HEK293 (cell line): ENCODE results near the gene RRAGA.
A peak's percentile ranks its signal among the peaks of the same experiment; 100 is the strongest.

Source experiments
- ELK4 ChIP-seq: IDR thresholded peaks from 2 replicates; pipeline ENCODE4 v1.6.1; 2011; ENCODE audit warnings: mild to moderate bottlenecking, low read depth, low read length, borderline replicate concordance
- FEZF1 ChIP-seq: fragments of 450-650 bp; formaldehyde crosslinking; IDR thresholded peaks from 2 replicates; pipeline ENCODE4 v1.5.1; 2016; ENCODE audit warnings: missing biosample characterization, missing genetic modification characterization
- TSHZ1 ChIP-seq: fragments of 450-650 bp; formaldehyde crosslinking; IDR thresholded peaks from 2 replicates; pipeline ENCODE4 v1.5.1; 2016; ENCODE audit warnings: missing biosample characterization, missing genetic modification characterization, borderline replicate concordance
- YY1 ChIP-seq: fragments of 450-650 bp; formaldehyde crosslinking; IDR thresholded peaks from 2 replicates; pipeline ENCODE4 v1.5.1; 2018; ENCODE audit warnings: missing biosample characterization, missing genetic modification characterization
- ZBTB10 ChIP-seq: fragments of 450-650 bp; formaldehyde crosslinking; IDR thresholded peaks from 2 replicates; pipeline ENCODE4 v1.5.1; 2016; ENCODE audit warnings: missing biosample characterization, missing genetic modification characterization
- ZBTB26 ChIP-seq: fragments of 450-650 bp; formaldehyde crosslinking; optimal IDR thresholded peaks from 2 replicates; pipeline ENCODE3; 2016; ENCODE audit warnings: missing biosample characterization, mild to moderate bottlenecking, missing genetic modification characterization
- ZBTB44 ChIP-seq: fragments of 450-650 bp; IDR thresholded peaks from 2 replicates; pipeline ENCODE4 v1.5.1; 2018; ENCODE audit warnings: missing biosample characterization, mild to moderate bottlenecking, missing genetic modification characterization
- ZBTB49 ChIP-seq: fragments of 450-650 bp; formaldehyde crosslinking; IDR thresholded peaks from 2 replicates; pipeline ENCODE4 v1.5.1; 2016; ENCODE audit warnings: missing biosample characterization, missing genetic modification characterization, low read depth
- ZBTB7A ChIP-seq: fragments of 450-650 bp; formaldehyde crosslinking; IDR thresholded peaks from 2 replicates; pipeline ENCODE4 v1.5.1; 2016; ENCODE audit warnings: low read depth, missing biosample characterization, missing genetic modification characterization
- ZFP69B ChIP-seq: fragments of 450-650 bp; formaldehyde crosslinking; IDR thresholded peaks from 2 replicates; pipeline ENCODE4 v1.5.1; 2016; ENCODE audit warnings: missing biosample characterization, missing genetic modification characterization
- ZNF18 ChIP-seq: fragments of 450-650 bp; formaldehyde crosslinking; IDR thresholded peaks from 2 replicates; pipeline ENCODE4 v1.5.1; 2016; ENCODE audit warnings: missing biosample characterization, missing genetic modification characterization
- ZNF23 ChIP-seq: fragments of 450-650 bp; formaldehyde crosslinking; IDR thresholded peaks from 2 replicates; pipeline ENCODE4 v1.5.1; 2016; ENCODE audit warnings: missing biosample characterization, missing genetic modification characterization, borderline replicate concordance
- ZNF239 ChIP-seq: fragments of 450-650 bp; formaldehyde crosslinking; IDR thresholded peaks from 2 replicates; pipeline ENCODE4 v1.5.1; 2016; ENCODE audit warnings: missing biosample characterization, missing genetic modification characterization
- ZNF266 ChIP-seq: fragments of 450-650 bp; formaldehyde crosslinking; IDR thresholded peaks from 2 replicates; pipeline ENCODE4 v1.5.1; 2016; ENCODE audit warnings: missing biosample characterization, missing genetic modification characterization, low read depth
- ZNF398 ChIP-seq: fragments of 450-650 bp; formaldehyde crosslinking; IDR thresholded peaks from 2 replicates; pipeline ENCODE4 v1.5.1; 2017; ENCODE audit warnings: missing biosample characterization, missing genetic modification characterization
- ZNF48 ChIP-seq: fragments of 450-650 bp; formaldehyde crosslinking; IDR thresholded peaks from 2 replicates; pipeline ENCODE4 v1.5.1; 2016; ENCODE audit warnings: missing biosample characterization, missing genetic modification characterization
- ZNF580 ChIP-seq: fragments of 450-650 bp; formaldehyde crosslinking; IDR thresholded peaks from 2 replicates; pipeline ENCODE4 v1.5.1; 2016; ENCODE audit warnings: missing biosample characterization, missing genetic modification characterization
- ZNF776 ChIP-seq: fragments of 450-650 bp; formaldehyde crosslinking; IDR thresholded peaks from 2 replicates; pipeline ENCODE4 v1.5.0; 2017; ENCODE audit warnings: missing biosample characterization, missing genetic modification characterization, borderline replicate concordance
- ZSCAN16 ChIP-seq: fragments of 450-650 bp; formaldehyde crosslinking; IDR thresholded peaks from 2 replicates; pipeline ENCODE4 v1.5.1; 2016; ENCODE audit warnings: missing biosample characterization, missing genetic modification characterization

Gene RRAGA

GRCh38 chr9:19048966-19049916 is at the start of gene RRAGA (continued):
- TF ChIP-seq ZNF776 (tag by site-specific recombination) (no peak), ZBTB7A (no peak), ZSCAN16 (tag by site-specific recombination) (no peak), ZNF266 (no peak), ZFP69B (tag by site-specific recombination) (no peak), ZNF23 (tag by site-specific recombination) (no peak), ZNF580 (tag by site-specific recombination) (no peak), ZNF48 (no peak), FEZF1 (tag by site-specific recombination) (no peak), ZBTB10 (tag by site-specific recombination) (peak; percentile 35; the same call in 1 of the 2 replicates), ZNF239 (tag by site-specific recombination) (no peak), YY1 (tag by site-specific recombination) (no peak; the same call in 1 of the 2 replicates), ZBTB49 (no peak), ZBTB44 (tag by site-specific recombination) (no peak), ELK4 (peak; percentile 88; the same call in 1 of the 2 replicates), ZNF398 (peak; percentile 92), ZBTB26 (tag by site-specific recombination) (peak; percentile 91), TSHZ1 (tag by site-specific recombination) (no peak), ZNF18 (tag by site-specific recombination) (no peak)
